Epidermal melanocyte (primary cell): Measurements from ENCODE around the gene PRELID1.
A peak's percentile ranks its signal among the peaks of the same experiment; 100 is the strongest.

ENCODE experiments used
- DNase-seq: peaks from one replicate; pipeline ENCODE4 v3.0.0; 2011; ENCODE audit warnings: low spot score; ENCODE audit not compliant: insufficient read length

PRELID1 gene

DNA sequence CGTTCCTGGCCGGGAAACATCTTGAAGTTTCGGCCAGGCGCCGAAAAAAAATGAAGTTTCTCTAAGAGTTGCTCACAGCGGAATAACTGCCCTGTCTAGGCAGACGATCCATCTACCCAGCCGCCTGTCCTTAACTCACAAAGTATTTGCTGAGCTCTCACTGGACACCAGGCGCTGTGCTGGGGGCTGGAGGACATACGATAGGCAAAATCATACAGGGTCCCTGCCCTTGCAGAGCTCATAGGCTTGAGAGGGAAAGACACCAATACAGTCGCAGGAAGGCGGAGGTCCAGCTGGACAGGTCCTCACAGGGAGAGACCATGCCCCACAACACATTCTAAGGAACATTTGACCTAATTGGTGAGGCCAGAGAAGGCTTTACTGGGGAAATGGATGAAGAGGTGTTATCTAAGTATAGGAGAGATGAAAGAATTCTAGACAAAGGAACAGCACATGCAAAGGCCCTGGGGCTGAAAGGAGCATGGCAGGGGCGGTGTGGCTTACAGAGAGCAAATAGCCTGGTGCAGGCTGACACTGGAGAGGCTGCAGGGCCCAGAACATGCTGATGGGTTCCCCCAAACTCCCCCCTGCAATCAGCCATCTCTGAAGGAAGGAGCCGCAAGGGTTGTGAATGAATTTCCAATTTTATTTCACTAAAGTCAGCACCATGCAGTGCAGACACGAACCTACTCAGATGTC lies 10.1 kb downstream of the PRELID1 start:
- DNase-seq: no peak

DNA sequence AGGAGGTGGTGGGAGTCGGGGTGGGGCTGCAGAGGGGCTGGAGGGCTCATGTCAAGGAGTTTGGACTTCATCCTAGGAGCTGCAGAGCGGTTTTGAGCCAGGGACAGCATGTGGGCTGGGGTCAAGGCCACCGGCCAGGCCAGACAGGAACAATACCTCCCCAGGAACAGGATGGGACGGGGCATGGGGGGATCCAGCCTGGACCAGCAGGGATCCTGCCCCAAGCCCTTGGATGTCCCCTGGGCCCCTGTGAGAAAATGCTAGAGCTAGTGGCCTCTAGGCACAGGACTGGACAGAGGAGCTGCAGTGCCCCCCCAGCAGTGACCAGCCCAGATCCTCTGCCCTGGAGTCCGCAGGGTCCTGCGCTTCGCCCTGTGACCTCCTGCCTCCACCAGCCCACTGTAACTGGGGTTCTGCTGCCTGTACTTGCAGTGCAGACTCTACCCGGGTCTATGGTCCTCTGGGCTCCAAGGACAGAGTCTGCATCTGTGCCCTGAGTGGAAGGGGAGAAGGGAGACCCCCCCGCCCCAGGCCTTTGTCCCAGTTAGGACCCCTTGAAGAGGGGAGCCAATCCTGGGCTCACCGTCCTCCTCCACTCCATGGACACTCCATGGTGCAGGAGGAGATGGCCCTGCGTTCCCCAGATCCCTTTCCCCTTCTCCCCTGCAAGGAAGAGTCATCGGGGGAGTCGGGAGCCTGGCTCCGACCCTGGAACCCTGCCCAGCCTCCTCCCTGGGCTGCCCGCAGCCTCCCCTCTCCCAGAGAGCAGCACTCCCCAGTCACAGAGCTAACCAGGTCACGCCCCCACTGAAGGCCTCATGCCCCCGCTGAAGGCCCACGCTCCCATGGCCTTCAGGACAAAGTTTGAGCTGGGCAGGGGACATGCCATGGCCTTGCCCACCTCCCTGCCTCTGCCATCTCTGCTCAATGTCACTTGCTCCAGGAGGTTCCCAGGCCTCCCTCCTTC lies 11.1 kb downstream of the PRELID1 start:
- no peak for DNase-seq

DNA sequence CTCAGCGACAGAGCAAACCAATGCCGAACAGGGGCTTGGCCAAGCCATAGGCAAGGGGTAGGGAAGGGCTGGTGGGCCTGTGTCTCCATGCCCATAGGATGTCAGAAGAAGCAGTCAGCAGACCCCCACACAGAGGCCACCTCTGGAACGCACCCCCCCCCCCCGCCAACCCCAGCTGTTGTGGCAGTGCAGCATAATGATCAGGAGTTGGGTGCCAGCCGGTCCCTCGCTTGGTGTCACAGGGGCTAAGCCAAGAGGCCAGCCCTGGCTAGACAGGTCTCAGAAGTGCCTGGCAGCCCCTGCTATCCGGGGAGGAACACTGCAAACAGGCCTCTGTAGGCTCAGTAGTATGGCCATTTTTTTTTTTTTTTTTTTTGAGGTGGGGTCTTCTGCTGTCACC lies 11.8 kb downstream of the PRELID1 start:
- no peak for DNase-seq

DNA sequence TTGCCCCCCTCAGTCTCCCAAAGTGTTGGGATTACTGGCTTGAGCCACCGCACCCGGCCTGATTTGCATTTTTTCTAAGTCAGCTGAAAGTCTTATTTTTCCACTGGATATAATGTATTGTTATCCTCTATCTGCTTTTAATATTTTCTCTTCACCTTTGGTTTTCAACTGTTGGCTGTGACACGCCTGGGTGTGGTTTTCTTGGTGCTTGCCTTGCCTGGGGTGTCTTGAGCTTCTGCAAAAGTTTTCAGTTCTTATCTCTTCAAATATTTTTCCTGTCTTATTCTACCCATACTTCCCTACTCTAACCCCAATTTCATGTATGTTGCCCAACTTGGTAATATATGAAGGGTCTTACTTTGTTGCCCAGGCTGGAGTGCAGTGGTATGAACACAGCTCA lies 12.4 kb downstream of the PRELID1 start:
- DNase-seq: no peak

DNA sequence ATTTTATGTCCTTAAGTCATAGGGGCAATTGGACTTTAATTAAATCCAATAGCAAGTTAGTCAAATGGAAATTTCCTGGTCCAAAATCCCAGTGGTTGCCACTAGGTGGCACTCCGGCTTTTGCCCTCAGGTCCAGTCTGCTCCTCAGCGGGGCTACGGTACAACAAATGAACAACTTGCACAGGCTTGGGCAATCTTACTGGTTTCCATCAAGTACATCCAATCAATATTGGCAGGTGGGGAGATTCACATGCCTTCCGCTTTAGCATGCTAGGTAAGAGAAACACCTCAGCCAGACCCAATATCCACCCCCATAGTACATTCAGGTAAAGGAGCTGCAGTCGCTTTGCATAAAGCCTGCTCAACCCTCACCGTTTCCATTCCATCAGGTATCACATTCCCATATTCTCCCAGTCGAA lies 14.4 kb downstream of the PRELID1 start:
- peak; percentile 77 for DNase-seq

DNA sequence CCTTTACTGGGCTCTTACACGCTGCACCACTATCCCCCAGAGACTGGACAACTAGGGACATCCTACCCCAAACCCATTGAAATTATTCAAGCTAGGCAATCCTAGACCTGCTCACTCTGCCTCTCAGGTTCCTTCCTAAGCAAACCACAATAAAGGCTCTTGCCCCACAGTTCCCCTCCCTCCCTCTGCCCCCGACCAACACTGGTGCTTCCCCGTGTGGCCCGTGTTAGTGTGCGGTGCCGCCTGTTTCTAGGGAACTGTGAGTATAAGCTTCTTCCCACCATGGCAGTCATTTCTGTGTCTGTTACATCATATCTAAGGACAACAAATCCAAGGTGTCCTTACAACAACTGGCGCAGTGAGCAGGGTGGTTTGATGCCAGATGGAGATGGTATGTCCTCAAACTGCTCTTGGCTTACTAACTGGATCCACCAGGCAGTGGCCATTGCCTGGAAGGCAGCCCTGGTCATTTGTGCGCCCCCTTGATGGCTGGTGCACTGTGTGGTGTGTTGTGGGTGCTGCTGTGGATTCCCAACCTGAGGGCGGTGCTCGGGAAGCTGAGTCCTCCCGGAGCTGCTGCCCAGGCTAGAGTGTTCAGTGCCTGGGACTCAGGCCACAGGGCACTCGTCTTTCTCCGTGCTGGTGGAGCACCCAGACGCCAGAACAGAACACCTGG lies 16.5 kb downstream of the PRELID1 start:
- DNase-seq: no peak

DNA sequence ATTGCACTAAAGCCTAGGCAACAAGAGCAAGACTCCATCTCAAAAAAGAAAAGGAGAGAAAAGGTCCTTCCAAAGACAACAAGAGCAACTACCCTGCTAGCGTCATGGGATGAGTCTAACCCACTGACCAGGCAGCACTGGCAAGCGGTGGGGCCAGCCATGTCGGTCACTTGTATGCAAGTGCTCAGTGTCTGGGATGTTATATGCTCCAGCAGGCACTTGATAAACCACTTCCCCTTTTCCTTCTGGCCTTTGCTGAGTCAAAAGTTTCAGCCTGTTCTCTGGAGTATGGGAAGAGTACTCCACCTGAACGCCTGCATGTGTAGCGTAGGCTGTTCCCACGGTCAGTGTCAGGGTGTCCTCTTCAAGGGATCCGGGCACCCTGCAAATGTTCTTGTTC lies 17.3 kb downstream of the PRELID1 start:
- DNase-seq: no peak

DNA sequence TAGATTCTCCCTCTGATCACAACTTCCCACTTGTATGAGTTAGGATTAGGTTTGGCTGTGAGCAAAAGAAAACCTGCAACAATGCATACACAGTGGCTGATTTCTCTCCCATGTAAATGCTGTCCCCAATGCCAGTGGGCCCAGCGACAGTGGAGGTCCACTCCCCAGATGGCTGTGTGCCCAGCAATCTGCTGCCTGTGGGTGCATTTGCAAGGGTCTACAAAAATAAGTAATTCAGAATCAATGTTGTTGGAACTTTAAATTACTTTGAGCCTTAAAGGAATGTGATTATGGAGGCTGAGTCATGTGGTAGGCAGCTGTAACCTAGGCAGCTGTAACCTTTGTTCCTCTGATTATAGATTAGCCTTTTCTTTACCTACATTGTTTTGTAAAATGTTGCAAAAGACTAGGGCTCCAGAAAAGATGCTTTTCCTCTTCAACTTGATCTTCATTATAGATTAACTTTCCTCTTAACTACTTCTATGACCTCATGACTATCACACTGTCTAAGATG lies 22.3 kb downstream of the PRELID1 start:
- no peak for DNase-seq

DNA sequence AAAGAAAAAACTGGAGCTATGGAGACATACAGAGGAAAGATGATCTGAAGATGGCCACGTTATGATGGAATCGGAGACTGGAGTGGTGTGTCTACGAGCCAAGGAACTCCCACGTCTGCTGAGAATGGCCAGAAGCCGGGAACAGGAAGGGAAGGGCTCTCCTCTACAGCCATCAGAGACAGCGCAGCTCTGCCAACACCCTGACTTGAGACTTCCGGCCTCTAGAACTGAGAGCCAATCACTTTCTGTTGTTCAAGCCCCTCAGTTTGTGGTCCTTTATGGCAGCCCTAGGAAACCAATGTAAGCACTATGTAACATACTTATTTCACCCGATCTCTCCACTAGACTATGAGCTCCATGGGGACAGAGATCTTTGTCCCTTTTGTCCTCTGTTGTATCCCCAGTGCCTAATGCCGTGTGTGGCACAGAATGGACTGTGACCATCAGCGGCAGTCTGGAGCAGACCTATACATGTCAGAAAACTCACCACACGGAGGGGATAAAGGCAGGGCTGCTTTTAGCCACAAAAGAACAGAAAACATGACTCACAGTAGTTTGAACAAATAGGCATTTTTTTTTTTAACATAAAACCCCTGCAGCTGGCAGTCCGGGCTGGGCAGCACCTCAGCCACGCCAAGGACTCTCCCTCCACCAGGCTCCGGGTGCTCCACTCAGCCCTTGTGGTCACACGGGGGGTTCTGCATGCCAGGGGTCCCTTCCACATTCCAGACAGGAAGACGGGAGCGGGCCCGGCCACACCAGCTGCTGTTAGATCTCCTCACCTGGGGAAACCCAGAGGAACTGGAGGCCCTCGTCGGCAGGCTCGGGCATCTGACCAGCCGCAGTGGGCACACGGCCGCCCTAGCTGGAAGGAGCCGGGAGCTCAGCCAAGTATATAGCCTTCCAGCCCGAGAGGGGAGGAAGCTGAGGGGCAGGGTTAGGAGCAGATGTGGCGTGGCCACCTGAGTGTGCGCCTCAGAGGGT lies 24.2 kb downstream of the PRELID1 start:
- no peak for DNase-seq

DNA sequence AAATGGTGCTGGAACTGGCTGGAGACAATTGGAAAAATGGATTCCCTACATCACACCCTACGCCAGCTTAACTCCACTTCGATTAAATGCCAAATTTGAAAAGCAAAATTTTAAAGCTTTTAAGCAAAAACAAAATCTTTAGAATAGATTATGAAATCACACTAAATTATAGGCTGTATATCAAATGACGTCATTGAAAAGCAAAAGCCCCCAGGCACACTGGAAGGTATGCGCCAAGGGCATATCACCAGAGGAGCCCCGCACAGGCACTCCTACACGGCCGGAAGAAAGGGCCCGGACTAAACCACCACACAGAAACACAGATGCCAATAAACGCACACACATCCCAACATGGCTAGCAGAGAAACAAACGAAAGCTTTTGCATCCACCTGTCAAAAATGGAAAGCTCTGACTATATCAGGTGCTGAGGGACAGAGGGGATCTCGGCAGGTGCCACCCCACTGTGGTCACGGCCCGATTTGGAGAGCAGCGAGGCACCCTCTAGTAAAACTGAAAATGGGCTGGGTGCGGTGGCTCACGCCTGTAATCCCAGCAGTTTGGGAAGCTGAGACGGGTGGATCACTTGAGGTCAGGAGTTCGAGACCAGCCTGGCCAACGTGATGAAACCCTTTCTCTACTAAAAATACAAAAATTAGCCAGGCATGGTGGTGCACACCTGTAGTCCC lies 25.1 kb downstream of the PRELID1 start:
- no peak for DNase-seq

DNA sequence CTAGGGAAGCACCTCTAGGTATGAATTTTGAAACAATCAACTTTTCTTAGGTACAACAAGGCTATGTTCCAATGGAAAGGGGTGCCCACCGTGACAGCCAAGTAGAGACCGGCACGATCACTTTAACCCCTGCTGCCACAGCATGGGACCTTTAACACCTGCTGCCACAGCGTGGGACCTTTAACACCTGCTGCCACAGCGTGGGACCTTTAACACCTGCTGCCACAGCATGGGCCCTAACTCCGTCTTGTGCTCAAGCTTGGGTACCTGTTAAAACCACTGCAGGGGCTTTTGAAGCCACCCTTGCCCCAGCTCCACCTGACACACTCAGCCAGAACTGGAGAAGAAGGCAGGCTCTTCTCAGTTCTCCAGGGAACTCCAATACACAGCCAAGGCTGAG lies 26.3 kb downstream of the PRELID1 start:
- DNase-seq: no peak

DNA sequence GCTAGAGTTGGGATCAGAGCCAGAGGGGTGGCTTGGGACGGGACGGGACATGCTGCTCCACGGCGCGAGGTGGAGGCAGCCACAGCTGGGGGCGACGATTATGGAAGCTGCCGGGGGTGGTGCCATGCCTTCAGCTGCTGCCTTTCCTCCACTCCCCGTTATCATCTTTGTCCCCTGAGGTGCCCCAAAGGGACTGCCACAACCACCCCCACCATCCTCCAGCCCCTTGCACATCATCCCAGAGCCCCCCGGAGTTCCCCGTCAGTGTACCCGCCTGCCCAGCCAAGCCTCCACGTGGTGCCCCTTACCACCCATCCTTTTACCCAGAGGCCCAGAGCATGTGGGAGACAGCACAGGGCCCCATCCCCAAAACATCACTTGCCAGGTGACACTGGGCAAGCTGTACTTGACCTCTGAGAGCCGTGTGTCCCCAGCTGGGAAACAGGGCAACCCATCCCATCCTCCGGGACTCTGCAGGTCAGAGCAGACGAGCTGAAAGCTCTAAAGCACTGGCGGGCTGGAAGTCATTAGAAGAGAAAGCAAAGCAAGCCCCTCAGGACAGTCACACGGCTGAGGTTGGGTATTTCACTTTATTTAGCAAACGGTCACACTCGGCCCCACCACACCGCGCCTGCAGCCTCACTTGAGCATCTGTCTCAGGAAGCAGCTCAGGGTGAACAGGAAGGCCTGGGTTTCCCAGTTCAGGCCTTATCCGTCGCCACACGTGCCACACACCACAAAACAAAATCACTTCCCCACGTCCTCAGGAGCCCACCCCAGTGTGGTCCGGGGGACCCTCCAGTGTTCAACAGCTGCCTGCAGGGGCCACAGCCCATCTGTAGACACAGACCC lies 27.6 kb downstream of the PRELID1 start:
- no peak for DNase-seq

DNA sequence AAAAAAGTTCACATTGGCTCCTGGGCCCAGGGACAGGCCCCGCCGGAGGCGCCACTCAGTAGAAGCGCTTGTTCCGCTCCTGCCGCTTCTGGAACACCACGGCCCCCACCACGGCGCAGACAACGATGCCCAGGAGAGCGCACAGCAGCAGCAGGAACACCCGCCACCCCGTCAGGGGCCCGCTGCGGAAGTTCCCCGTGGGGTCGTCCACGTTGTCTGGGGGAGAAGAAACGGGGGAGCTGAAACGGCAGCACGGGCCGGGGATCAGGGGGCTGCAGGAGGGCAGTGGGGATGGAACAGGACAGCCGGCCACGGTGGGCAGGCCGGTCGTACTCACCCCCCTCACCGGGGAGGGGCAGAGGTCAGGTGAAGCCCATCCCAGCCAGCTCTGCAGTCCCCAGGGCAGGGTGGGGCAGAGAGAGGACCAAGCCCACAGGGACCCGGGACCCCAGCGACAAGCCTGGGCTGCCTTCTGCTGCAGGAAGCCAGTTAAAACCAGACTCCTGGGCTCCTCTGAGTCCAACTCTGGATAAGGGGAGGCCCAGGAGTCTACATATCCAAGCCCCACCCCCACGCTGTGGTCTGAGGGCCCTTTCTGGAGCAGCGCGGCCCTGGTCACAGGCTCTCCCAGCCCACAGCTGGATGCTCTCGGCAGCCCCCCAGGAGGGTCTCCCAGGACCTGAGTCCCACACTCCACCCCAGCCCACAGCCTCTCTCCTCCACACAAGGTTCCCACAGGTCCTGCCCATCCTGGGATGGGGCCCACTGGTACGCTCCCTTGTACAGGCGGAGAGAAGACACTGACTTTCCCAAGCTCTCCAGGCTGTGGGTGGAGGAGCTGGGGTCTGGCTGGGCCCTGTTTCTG lies 28.7 kb downstream of the PRELID1 start:
- no peak for DNase-seq

DNA sequence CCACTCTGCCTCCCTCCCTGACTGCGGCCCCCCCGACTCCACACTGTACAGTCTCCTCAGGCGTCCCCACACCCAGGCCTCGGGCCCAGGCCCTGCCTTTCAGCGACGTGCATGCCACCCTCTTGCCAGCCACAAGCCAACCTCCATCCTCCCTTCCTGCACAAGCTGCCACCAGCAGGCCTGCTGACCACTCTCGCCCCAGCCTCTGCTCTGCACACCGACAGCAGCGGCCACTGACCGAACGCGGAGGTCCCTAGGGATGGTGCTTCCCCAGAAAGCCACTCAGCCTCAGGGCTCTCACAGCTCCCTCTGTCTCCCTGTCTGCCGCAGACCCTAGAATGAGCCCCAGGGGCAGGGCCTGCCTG lies 29.3 kb downstream of the PRELID1 start:
- DNase-seq: no peak

DNA sequence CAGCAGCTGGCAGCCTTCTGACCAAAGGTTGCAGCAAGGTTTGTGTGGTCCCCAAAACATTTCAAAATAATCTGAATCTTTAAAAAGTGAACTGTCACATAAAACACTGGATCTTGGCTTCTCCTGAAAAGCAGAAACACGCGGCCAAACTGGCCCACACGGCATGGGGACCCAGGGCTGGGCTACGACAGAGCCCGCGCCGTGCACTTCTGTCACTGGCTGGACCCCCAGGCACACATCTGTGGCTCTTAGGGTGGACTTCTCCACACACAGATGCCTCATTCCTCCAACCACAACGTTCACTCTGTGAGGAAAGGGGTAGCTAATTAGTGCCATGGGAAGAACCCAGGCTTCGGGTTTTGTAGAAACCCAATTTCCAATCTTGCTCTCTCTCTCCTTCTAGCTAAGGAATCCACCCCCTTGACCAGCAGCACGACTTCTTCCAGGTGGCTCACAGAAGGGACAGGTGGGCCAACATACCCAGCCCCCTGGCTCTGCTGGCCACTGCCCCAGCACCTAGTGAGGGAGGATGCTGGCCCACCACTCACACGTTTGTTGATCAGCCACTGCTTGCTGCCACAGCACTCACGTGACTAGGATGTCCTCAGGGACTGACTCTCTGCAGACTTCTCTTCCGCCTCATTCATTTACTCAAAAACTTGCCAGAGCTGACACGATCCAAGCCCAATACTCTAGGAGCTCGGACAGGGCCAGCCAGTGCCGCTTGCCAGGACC lies 30.0 kb downstream of the PRELID1 start:
- no peak for DNase-seq

DNA sequence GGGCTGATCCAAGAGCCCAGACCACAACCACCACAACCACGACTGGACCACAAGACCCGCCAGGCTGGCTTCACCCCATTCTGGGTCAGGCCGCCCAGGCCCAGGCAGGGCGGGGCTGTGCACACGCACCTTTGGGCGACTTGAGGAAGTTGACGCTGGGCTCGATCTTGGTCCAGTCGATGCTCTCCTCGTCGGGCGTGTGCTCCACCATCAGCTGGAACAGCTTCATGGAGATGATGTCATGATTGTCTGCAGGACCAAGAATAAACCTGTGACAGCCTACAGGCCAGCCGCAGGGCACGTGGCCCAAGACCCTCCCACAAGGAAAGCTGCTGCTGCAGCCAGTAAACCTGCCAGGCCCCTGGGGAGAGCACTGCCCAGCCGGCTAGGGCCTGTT lies 30.6 kb downstream of the PRELID1 start:
- DNase-seq: no peak
